Measurements from ENCODE around the gene CLP1.

- TF ChIP-seq, protein P1, sequence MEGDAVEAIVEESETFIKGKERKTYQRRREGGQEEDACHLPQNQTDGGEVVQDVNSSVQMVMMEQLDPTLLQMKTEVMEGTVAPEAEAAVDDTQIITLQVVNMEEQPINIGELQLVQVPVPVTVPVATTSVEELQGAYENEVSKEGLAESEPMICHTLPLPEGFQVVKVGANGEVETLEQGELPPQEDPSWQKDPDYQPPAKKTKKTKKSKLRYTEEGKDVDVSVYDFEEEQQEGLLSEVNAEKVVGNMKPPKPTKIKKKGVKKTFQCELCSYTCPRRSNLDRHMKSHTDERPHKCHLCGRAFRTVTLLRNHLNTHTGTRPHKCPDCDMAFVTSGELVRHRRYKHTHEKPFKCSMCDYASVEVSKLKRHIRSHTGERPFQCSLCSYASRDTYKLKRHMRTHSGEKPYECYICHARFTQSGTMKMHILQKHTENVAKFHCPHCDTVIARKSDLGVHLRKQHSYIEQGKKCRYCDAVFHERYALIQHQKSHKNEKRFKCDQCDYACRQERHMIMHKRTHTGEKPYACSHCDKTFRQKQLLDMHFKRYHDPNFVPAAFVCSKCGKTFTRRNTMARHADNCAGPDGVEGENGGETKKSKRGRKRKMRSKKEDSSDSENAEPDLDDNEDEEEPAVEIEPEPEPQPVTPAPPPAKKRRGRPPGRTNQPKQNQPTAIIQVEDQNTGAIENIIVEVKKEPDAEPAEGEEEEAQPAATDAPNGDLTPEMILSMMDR (IDR thresholded peaks at IDR 0.05): no peak
- TF ChIP-seq POLR2A (IDR thresholded peaks at IDR 0.05): no peak
Observed at GRCh38 chr11:57704932-57705331, 47.4 kb downstream of the CLP1 start.
